Fibroblast of lung (primary cell): Measurements from ENCODE around the gene DIO3. TPM values are rescaled to one million over a fixed set of nuclear protein-coding genes. Genes with fewer than 3 reads are reported as not detected.

Experiments used
- DNase-seq, 2 donors: peaks; one replicate each; pipeline versions ENCODE4 v3.0.0 to v3.0.0-alpha.2; 2010; ENCODE audit warnings: low read depth in 2 of 2
- H2AFZ ChIP-seq: 2 replicates; pipeline ENCODE4 v1.5.1; 2012; ENCODE audit warnings: low read length, control low read depth, inconsistent platforms
- H3K27ac ChIP-seq: 2 replicates; pipeline ENCODE4 v1.5.1; 2011; ENCODE audit warnings: low read length, control low read depth; ENCODE audit not compliant: insufficient read depth
- H3K27me3 ChIP-seq: 2 replicates; pipeline ENCODE4 v1.5.1; 2011; ENCODE audit warnings: mild to moderate bottlenecking, low read length; ENCODE audit not compliant: control insufficient read depth, insufficient read depth
- H3K36me3 ChIP-seq: 2 replicates; pipeline ENCODE4 v1.5.1; 2011; ENCODE audit warnings: low read length; ENCODE audit not compliant: control insufficient read depth, insufficient read depth
- H3K4me1 ChIP-seq: 2 replicates; pipeline ENCODE4 v1.5.1; 2011; ENCODE audit warnings: low read length; ENCODE audit not compliant: control insufficient read depth, insufficient read depth; ENCODE audit errors: extremely low read depth
- H3K4me2 ChIP-seq: 2 replicates; pipeline ENCODE4 v1.5.1; 2011; ENCODE audit warnings: low read length, control low read depth; ENCODE audit not compliant: insufficient read depth; ENCODE audit errors: extremely low read depth
- H3K4me3 ChIP-seq, 4 experiments: fragments of 200-600 bp in 1 of 4; sonication (generic) in 1 of 4; replicated peaks in 1 of 4; 2 replicates each; pipeline ENCODE4 v1.5.1; 2011 to 2016; ENCODE audit warnings: low read length in 4 of 4, low read depth in 3 of 4, mild to moderate bottlenecking in 3 of 4, control low read depth in 2 of 4, inconsistent platforms in 1 of 4, mixed read lengths in 1 of 4; ENCODE audit not compliant: insufficient read depth in 1 of 4; ENCODE audit errors: control extremely low read depth in 1 of 4
- H3K79me2 ChIP-seq: 2 replicates; pipeline ENCODE4 v1.5.1; 2012; ENCODE audit warnings: mild to moderate bottlenecking, low read length, inconsistent platforms; ENCODE audit not compliant: control insufficient read depth, insufficient read depth
- H3K9ac ChIP-seq: 2 replicates; pipeline ENCODE4 v1.5.1; 2011; ENCODE audit warnings: mild to moderate bottlenecking, low read length, control low read depth; ENCODE audit not compliant: insufficient read depth
- H3K9me3 ChIP-seq: 2 replicates; pipeline ENCODE4 v1.5.1; 2012; ENCODE audit warnings: low read depth, low read length; ENCODE audit not compliant: control insufficient read depth, insufficient read depth
- H4K20me1 ChIP-seq: 2 replicates; pipeline ENCODE4 v1.5.1; 2011; ENCODE audit warnings: low read length; ENCODE audit not compliant: control insufficient read depth, insufficient read depth; ENCODE audit errors: extremely low read depth
- CTCF ChIP-seq, 2 donors: IDR thresholded peaks in 1 of 2; conservative IDR thresholded peaks in 1 of 2; 1 replicate in 1 of 2; 2 replicates in 1 of 2; pipeline ENCODE4 v1.5.1; 2011 to 2012; ENCODE audit warnings: low read length in 2 of 2, control low read depth in 1 of 2, inconsistent platforms in 1 of 2, low read depth in 1 of 2, mild to moderate bottlenecking in 1 of 2
- EZH2 ChIP-seq: IDR thresholded peaks from 2 replicates; pipeline ENCODE4 v1.5.1; 2012; ENCODE audit warnings: low read length, control low read depth, mild to moderate bottlenecking; ENCODE audit errors: missing control alignments
- polyA plus RNA-seq, 2 donors: library from polyadenylated mRNA; depleted of rRNA in 1 of 2; stranded (reverse) in 1 of 2; unstranded in 1 of 2; fragments of >200 nt; gene quantifications; 2 replicates each; pipeline ENCODE4 v1.2.1, GENCODE V29; 2011 to 2012; ENCODE audit warnings: missing spikeins in 1 of 2
- total RNA-seq: library from RNA; depleted of rRNA; stranded (reverse); fragments of >200 nt; gene quantifications from 2 replicates; pipeline ENCODE4 v1.2.1, GENCODE V29; 2014

Gene DIO3
- total and polyA plus RNA-seq, 2 donors (not counting 1 experiment from before 2014, with no cell fraction given): 0.17 TPM; not detected in 1

- TF ChIP-seq CTCF (conservative IDR thresholded peaks at IDR 0.05 in 1 of 2, IDR thresholded peaks at IDR 0.05 in 1 of 2; ENCODE audit: low read depth in 1 of 2, low read length in 2 of 2): no peak
- no peak for TF ChIP-seq EZH2
- Histone ChIP-seq H3K9me3 (no peaks in the 10 kb centered on the region), H3K27ac (no peak overlapping the region), H3K79me2 (no peaks in the 10 kb centered on the region), H3K4me2 (no peak overlapping the region), H3K27me3 (no peaks in the 10 kb centered on the region), H3K36me3 (no peaks in the 10 kb centered on the region), H3K4me3 (no peak overlapping the region), H4K20me1 (no peaks in the 10 kb centered on the region), H2AFZ (no peak overlapping the region), H3K9ac (no peak overlapping the region), H3K4me1 (no peaks in the 10 kb centered on the region)
- no peak for DNase-seq
Measured at GRCh38 chr14:101590062-101590461, 28.8 kb downstream of the DIO3 start.

- Histone ChIP-seq H3K27ac (no peak overlapping the region), H3K4me1 (no peaks in the 10 kb centered on the region), H2AFZ (no peak overlapping the region), H3K4me2 (no peak overlapping the region), H3K79me2 (no peaks in the 10 kb centered on the region), H3K9me3 (no peaks in the 10 kb centered on the region), H3K4me3 (no peak overlapping the region), H4K20me1 (no peaks in the 10 kb centered on the region), H3K9ac (no peak overlapping the region), H3K27me3 (no peaks in the 10 kb centered on the region), H3K36me3 (no peaks in the 10 kb centered on the region)
- no peak for DNase-seq
- TF ChIP-seq EZH2 (no peak), CTCF (conservative IDR thresholded peaks at IDR 0.05 in 1 of 2, IDR thresholded peaks at IDR 0.05 in 1 of 2; ENCODE audit: low read depth in 1 of 2, low read length in 2 of 2) (no peak)
Measured at GRCh38 chr14:101590616-101591015, 29.3 kb downstream of the DIO3 start.

- Histone ChIP-seq H3K4me3 (no peak overlapping the region), H3K79me2 (no peaks in the 10 kb centered on the region), H3K36me3 (no peaks in the 10 kb centered on the region), H4K20me1 (no peaks in the 10 kb centered on the region), H3K4me1 (no peaks in the 10 kb centered on the region), H3K27ac (no peak overlapping the region), H3K4me2 (no peak overlapping the region), H3K27me3 (no peaks in the 10 kb centered on the region), H3K9me3 (no peaks in the 10 kb centered on the region), H2AFZ (no peak overlapping the region), H3K9ac (no peak overlapping the region)
- DNase-seq: peak in 1 of 2 donors; percentile 3
- no peak for TF ChIP-seq CTCF (conservative IDR thresholded peaks at IDR 0.05 in 1 of 2, IDR thresholded peaks at IDR 0.05 in 1 of 2; ENCODE audit: low read depth in 1 of 2, low read length in 2 of 2)
- no peak for TF ChIP-seq EZH2
Measured at GRCh38 chr14:101591121-101591520, 29.8 kb downstream of the DIO3 start.
